GM12892 (cell line): ENCODE measurements around the gene ARID2.

Source experiments
- POLR2A ChIP-seq: IDR thresholded peaks from 2 replicates; pipeline ENCODE4 v1.6.1; 2011; ENCODE audit warnings: low read depth, low read length, control low read depth
- TAF1 ChIP-seq: IDR thresholded peaks from 2 replicates; pipeline ENCODE4 v1.6.1; 2011; ENCODE audit warnings: low read depth, mild to moderate bottlenecking, control low read depth, low read length, borderline replicate concordance

DNA sequence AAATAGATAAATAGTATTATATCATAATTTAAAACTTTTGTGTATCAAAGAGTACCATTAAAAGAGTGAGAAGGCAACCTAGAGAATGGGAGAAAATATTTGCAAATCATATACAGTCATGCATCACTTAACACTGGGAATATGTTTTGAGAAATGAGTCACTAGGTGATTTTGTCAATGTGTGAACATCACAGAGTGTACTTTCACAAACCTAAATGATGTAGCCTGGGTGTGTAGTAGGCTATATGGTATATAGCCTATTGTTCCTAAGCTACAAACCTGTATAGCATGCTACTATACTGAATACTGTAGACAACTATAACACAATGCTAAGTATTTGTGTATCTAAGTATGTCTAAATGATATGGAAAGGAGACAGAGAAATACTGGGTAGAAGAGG lies 48.0 kb upstream of the ARID2 start:
- TF ChIP-seq POLR2A (no peak), TAF1 (no peak)
